Stimulated activated CD4-positive, alpha-beta T cell treated with anti-CD3 and anti-CD28 coated beads, Interleukin-12 subunit alpha, Interleukin-12 subunit beta, amount 100 ng/mL, for 48 hours (primary cell): Measurements from ENCODE around the gene TOLLIP.

Source experiments
- DNase-seq, 3 donors: peaks; one replicate each; pipeline ENCODE4 v3.0.0-alpha.2; 2020; ENCODE audit warnings: low read depth in 2 of 3, low spot score in 1 of 3

The TOLLIP gene

DNA sequence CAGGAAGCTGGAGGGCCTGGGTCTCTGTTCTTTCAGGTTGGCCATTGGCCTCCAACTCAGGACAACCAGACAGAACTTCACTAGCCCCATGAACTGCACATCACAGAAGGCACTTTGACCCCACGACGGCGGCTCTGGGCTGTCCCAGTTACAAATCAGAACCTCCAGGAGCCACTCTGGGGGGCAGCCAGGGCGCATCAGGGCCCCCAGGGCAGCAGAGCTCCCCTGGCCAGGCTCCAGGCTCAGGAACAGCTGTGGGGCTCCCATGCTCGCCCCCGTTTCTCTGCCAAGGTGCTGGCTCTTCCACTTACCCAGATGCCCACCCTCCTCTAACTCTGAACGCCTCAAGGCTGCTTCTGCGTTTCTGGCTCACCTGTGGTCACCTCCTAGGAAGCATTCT lies 25.5 kb downstream of the TOLLIP start:
- no peak for DNase-seq

DNA sequence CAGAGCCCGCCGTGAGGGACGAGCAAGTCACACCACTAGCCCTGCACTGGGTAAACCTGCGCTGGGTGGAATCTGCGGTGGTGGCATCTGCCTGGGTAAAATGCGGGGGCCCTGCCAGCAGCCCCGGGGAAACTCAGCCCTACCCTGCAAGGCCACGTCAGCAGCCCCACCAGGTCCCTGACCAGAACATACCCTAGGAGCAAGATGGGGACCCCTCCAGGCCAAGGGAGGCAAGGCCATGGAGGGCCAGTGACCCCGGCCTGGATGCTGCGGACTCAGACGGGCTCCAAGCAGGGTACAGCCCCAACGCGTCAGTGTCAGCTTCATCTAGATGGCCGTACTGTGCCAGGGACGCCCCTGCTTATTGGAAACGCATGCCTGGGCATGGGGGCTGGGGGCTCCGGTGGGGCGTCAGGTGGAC lies 26.3 kb downstream of the TOLLIP start:
- DNase-seq: no peak

DNA sequence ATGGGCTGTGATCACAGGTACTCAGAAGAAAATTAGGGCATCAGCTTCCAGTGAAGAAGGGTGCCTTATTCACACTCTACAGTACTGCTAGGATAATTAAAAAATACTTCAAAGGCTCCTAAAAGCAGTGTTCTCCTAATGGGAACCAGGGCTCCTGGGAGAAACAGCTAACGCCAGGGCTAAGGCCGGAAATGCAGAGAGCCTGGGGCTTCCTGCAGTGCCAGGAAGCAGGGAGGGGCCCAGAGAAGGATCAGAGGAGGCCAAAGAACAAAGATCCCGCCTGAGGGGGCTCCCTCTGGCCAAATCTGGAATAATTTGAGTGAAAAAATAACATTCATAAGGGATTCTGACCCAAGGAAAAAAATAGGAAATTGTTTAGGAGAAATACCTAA lies 27.5 kb downstream of the TOLLIP start:
- no peak for DNase-seq

DNA sequence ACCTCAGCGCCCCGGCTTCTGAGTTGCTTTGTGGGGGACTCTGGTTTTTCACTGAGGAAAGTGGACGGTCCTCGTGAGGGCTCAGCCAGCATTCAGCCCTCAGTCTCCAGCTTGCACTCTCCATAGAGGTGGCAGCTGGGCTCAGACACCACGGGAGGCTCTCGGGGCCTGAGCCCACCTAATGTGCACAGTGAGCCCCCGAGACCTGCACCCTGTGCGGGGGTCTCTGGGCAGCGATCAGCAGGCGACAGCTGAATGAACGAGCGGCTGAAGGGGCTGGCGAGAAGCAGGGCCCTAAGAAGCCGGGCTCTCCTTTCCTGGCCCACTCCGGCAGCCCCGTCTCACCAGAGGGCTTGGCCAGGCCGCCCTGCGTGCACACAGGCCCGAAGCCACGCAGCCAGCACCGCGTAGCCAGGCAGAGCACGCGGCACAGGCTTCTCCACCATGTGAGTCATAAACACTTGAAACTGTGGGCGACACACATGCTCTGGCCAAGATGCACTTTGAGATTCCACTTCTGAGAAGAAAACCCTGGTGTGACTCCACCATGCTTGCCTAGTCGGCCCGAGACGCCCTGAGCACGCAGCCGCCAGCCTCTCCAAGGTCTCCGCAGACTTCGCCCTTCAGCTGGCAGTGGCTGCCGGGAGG lies 28.0 kb downstream of the TOLLIP start:
- no peak for DNase-seq

DNA sequence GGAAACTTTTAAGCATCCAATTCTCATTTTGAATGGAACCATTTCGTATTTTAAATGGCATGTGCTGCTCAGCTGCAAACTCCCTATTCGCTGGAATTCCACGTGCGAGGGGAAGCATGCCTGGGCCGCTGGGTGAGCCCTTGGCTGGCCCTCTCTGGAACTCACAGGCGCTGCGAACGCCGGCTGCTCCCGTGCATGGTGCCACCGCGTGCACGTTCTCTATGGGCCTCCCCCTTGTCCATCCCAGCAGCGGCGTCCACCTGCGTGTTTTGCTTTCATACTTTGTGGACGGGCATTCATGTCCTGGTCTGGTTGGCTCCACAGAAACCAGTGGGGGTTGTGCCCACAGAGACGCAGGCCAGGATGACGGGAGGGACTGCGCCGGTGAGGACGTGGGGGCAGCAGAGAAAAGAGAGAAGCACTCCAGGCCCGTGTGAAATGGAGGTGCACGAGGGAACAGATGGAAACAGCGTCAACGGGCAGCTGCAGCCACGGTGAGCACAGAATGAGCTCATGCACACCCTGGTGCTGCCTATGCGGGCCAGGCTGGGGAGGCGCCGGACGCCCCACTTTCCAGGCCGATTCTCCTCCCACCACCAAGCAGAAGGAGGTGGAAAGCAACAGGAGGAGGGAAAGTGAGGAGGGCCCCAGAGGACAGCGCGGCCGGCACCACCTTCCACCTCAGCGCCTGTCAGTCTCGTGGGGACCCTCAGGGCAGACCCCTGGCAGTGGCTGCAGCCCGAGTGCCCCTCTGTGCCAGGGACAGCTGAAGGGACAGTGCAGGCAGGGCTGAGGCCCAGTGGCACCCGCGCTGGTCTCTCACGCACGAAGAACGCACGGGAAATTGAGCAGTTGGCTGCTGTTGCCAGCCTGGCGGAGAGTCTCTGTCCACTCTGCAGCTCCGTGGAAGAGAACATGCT lies 29.1 kb downstream of the TOLLIP start:
- no peak for DNase-seq

DNA sequence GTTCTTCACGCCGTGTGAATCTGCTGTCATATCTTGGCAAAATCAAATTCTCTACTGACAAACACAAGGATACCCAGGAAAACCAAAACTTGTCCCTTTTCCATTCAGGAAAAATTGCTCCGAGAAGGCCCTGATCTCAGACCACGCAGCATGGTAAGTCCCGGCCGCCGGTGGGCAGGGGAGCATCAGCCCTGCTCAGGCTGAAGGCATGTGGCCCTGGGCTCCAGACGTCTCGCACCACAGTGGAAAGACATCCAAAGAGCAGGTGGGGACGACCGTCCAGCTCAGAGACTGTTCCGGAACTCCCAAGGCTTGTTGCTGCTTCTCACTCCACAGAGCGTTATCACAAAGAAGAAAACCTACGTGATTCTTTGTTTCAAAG lies 29.8 kb downstream of the TOLLIP start:
- DNase-seq: no peak

DNA sequence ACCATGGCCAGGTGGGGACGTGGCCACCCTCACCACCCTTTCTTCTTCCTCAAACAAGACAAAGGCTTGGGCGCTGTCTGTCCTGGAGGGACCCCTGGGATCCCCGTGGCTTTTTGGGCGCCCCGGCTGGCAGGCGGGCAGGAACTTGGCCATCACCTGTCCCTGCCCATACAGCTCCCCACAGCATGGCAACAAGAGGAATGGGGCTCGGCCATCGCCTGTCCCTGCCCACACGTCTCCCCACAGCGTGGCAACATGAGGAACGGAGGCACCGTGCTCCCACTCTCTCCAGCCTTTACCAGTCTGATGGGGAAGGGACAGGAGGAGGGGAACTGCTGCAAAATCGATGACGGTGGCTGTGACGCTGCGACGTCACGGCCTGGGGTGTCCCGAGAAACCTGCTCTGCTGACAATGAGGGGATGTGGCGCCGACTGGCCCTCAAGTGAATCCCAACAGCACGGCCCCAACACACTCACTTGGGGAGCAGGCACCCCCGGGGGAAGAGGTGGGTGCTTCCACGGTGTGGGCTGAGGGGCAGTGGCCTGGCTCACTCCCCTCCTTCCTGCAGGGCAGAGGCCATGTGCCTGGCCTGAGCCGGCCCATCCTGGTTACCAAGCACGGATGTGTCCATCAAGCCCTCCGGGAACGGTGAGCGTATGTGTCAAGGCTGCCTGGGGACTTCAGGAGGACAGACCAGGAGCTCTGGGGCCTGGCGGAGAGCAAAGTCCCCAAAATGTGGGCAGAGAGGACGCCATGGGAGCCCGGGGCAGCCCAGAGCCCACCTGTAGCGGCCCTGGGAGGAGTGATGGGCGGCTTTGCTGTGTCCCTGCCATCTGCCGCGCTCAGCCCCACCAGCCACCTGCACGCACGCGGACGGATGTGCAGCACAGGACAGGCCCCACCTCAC lies 30.4 kb downstream of the TOLLIP start:
- DNase-seq: no peak

DNA sequence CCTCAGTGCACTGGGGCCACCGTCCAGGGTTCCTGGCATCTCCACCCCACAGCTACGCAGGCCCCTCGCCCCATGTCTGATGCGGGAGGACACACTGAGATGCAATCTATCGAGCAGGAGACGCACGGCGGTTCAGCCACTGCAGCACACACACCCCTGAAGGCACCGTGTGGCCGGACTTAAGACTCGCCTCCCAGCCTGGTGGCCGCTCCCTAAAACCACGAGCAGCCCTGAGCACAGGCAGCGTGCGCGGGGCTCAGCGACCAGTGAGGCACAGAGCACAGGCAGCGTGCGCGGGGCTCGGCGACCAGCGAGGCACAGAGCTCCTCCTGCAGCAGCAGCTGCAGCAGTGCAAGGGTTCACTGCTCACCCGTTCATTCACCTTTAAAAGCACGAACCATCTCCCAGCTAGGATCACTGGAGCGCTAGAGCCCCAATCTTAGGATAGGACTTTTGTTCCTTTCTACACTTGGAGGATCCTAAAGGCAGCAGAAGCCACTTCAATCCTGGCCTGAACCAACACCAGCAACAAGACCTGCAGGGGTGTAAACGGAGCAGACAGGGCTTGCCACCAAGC lies 31.4 kb downstream of the TOLLIP start:
- no peak for DNase-seq

DNA sequence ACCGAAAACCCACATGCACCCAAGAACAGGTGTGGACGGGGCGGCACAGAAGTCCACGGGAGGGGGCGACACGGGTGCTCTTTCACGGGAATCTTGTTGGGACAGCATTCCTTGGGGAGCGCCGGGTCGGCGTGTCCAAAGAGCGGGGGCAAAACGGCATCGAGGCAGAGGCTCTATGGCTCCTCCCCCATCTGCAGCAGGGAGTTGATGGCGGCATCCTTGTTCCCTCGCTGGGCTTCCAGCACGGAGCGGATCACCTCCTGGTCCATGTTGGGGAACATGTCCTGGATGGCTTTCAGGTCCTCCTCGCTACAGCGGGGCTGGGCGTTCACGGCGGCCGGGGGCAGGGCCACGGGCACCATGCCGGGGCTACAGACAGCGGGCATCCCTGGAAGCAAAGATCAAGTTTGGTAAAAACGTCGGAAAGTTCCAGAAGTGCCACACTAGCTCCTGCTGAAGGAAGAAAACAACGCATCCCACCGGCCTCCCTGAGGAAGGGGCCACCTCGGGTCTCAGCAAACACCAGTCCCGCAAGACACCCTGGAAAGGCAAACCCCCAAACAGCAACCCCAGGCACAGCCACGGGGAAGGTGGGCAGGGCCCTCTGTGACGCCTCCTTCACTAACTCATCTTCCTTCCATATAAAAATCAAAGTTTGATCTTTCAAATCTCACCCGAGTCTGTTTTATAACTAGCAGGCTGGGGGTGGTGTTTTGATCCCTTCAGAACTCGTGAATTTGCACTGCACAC lies 32.4 kb downstream of the TOLLIP start:
- no peak for DNase-seq

DNA sequence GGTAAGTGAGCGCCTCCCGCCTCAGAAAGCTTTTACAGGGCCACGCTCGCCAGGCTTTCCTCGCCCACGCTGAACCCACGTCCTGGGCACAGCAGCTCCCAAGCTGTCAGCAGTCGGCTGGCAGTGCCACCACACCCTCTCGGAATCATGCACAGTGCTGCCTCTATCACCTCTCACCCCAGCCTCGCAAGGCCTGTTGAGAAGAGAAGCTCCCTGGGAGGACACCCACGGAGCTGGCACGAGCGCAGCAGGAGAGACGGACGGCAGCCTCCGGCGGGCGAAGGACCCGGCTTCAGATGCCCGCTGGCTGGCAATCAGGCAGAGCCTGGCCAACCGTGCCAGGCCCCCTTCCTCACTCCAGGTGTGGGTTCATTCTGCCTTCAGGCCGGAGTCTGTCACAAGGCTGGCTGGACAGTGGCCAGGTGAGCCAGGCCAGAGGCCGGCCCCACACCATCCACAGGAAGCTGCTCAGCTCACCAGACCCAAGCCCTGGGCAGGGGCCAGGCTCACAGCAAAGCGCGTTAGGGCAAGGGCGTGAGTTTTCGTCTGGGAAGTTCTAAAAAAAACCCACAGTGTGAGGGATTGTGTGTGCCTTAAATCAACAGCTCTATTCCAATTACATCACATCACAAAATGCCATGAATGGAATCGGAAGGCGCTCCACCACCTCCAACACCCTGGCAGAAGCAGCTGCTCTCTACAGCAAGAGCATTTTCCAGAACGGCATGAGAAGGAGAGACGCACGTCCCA lies 33.2 kb downstream of the TOLLIP start:
- DNase-seq: no peak

DNA sequence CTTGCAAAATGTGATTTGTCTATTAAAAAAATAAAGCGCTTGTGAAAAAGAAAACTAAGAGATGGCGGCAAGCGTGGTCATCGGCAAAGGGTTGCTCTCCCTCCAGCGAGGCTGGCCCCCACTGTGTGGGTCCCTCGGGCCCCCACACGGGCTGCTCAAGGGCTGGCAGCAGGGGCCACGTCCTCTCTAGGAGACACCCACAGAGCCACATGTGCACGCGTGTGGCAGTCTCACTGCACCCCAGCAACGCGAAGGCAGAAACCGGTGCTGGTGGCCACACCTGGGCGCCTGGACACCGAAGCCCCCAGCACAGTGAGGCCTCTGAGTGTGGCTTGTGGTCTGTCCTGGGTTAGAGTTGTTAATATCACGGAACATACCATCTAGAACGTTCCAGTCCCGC lies 34.4 kb downstream of the TOLLIP start:
- no peak for DNase-seq

DNA sequence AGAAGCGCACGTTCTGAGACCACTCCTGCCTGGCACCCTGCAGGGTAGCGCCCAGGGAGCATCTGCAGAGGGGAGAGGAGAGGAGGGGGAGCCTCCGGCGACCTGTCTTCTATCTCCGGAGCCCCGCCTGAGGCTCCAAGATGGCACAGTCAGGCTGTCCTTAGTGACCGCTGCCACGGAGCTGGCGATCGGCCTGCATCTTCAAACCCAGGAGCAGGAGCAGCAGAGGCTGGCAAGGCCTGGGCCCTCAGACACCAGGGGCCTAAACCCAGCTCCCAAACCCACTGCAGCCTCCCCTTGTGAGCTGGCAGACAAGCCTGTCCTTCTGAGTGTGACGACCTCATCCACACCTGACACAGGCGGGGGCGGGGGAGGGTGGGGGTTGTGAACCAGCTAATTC lies 34.9 kb downstream of the TOLLIP start:
- DNase-seq: no peak

DNA sequence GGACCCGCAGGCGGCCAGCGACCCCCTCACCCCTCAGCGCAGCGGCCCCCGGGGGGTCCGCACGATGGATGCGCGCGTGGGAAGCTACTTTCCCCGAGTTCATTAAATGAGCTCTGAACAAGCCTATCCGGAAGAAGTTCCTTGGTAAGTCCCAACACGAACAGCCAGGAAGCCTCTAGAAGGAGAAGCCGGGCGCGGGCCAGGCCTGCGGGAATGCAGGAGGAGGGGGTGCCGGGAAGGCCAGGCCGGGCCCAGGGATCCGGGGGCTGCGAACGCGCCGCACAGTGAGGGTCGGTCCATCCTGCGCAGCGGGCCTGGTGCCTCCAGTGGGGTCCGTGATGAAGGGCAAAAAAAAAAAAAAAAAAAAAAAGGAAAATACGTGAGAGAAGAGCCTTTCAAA lies 36.9 kb downstream of the TOLLIP start:
- no peak for DNase-seq

DNA sequence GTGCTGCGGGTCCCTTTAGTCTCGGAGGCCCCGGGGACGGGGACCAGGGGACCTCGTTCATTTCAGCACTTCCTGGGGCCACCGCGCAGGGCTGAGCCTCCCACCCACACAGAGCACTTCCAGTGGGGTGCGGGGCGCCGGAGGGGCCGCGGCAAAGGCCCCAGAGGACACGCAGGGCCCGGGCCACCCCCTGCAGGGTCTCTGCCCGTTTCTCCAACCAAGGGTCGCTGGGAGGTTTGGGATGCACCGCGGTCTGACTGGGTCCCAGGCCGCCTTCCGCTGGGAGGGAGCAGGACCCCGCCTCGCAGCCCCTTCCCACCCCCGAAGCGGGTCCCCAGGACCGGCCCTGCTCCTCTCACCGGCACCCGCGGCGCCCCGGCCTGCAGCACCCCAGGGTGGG lies 37.5 kb downstream of the TOLLIP start:
- DNase-seq: no peak

DNA sequence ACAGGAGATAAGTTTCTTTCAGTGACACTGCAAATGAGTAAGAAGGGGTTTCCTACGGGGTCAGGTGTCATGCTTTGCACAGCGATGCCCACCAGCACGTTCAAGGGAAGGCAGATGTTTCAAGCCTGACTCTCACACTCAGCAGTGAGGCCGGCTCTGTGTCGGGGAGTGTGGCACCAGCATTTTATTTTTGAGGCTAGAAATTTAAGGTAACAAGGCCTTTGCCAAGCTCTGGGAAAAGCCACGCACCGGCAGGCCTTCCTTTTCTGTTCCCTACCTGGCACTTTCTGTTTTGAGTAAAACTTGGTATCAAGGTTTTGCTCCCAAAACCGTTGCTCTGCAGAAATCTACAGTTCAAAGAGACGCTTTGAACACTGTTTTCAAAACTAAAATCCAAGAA lies 38.0 kb downstream of the TOLLIP start:
- no peak for DNase-seq

DNA sequence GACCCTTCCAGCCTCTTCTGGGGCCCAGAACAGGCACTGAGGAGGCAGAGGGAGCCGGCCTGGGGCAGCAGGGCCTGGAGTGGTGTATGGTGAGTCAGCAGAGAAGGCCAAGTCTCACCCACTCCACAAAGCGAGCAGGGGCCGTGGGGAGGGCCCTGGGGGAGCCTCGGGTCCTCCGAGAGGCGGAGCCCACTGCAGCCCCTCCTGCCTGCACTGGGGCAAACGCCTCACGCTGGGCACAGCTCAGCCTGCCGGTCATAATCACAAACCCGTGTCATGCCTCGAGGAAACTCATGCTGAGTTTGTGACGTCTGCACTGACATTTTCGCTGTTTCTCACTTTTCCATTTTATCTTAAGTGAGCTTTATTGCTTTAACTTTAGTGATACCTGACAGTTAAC lies 38.4 kb downstream of the TOLLIP start:
- no peak for DNase-seq

DNA sequence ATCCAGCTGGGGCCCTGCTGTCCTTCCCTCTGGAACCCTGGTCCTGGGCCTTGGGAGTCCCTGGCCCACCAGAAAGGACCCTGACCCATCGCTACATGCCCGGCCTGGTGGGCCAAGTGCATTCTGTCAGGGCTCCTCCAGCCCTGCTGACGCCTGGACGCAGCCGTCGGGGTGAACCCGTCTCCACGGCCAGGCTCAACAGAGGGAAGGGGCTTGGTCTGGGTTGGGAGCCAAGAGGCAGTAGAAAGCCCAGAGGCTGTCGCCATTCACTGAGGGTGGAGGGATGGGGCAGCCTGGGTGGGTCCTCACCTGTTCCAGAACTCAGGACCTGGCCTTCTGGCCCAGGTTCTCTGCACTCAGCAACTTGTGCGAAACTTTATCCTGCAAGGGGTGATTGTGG lies 39.0 kb downstream of the TOLLIP start:
- no peak for DNase-seq

DNA sequence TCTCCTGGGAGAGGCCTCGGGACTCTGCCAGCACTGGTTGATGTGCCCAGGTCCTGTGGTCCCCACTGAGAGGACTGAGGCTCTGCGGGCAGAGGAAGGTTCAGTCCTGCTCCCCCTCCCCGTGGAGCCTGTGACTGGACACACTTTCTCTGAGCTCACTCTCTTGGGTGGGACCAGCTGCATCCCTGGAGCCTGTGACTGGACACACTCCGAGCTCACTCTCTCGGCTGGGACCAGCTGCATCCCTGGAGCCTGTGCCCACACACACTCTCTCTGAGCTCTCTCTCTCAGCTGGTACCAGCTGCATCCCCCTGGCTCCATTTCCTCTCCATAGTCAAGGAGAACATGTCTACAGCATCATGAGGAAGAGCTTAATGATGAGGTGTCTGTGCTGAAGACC lies 39.5 kb downstream of the TOLLIP start:
- no peak for DNase-seq

DNA sequence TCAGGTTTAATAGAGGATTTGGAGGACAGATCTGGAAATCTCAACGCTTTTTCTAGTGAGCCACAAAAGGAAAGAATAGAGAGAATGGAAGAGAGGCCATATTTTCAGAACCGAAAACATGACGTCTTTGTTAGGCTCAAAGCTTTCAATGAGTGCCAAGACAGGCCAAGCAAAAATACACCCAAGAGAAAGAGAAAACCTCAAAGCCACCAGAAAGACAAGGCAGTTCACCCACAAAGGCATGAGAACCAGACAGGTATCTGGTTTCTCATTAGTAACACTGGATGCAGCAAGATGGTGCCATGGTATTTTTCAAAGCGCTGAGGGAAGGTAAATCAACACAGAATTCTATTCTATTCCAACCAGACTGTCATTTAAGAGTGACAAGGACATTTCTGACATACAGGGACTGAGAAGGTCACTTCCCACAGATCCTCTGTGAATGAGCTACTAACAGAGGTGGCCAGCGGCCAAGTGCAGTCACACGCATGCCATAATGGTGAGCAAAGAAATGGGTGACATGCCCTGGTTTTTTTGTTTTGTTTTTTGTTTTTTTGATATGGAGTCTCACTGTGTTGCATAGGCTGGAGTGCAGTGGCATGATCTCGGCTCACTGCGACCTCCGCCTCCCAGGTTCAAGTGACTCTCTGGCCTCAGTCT lies 41.9 kb downstream of the TOLLIP start:
- DNase-seq: no peak
